Effector memory CD8-positive, alpha-beta T cell (primary cell): ENCODE results near the gene TCEA3.

ENCODE experiments used
- ATAC-seq: fragments of 150-1000 bp; cut with Tn5 transposase; replicated peaks from 2 replicates; pipeline ENCODE4 v1.10.0; 2021; ENCODE audit warnings: mild to moderate bottlenecking, moderate library complexity
- DNase-seq, 3 experiments: peaks; one replicate each; pipeline ENCODE4 v3.0.0; 2021
- H3K27ac Mint-ChIP-seq, 2 donors: one replicate each; pipeline ENCODE4 v1.8.0; 2022; ENCODE audit warnings: mild to moderate bottlenecking in 2 of 2, mixed read lengths in 2 of 2, moderate library complexity in 2 of 2
- H3K27me3 Mint-ChIP-seq, 2 donors: one replicate each; pipeline ENCODE4 v1.8.0; 2022; ENCODE audit warnings: mixed read lengths in 2 of 2
- H3K36me3 Mint-ChIP-seq: one replicate; pipeline ENCODE4 v1.8.0; 2022; ENCODE audit warnings: mild to moderate bottlenecking, moderate library complexity, mixed read lengths; ENCODE audit not compliant: insufficient read depth
- H3K4me1 Mint-ChIP-seq, 2 donors: one replicate each; pipeline ENCODE4 v1.8.0; 2022; ENCODE audit warnings: low read depth in 2 of 2, mixed read lengths in 2 of 2
- H3K4me3 Mint-ChIP-seq, 2 donors: one replicate each; pipeline ENCODE4 v1.8.0; 2022; ENCODE audit warnings: mild to moderate bottlenecking in 2 of 2, mixed read lengths in 2 of 2, moderate library complexity in 2 of 2
- H3K9me3 Mint-ChIP-seq, 2 donors: one replicate each; pipeline ENCODE4 v1.8.0; 2022; ENCODE audit warnings: mixed read lengths in 2 of 2
- total RNA-seq, 9 experiments: gene quantifications; one replicate each; lab custom pipeline; 2026; lab: John Stamatoyannopoulos, UW

TCEA3 gene
- 1.4 to 8.7 (median 3.4) reads per million in 9 experiments for total RNA-seq

DNA sequence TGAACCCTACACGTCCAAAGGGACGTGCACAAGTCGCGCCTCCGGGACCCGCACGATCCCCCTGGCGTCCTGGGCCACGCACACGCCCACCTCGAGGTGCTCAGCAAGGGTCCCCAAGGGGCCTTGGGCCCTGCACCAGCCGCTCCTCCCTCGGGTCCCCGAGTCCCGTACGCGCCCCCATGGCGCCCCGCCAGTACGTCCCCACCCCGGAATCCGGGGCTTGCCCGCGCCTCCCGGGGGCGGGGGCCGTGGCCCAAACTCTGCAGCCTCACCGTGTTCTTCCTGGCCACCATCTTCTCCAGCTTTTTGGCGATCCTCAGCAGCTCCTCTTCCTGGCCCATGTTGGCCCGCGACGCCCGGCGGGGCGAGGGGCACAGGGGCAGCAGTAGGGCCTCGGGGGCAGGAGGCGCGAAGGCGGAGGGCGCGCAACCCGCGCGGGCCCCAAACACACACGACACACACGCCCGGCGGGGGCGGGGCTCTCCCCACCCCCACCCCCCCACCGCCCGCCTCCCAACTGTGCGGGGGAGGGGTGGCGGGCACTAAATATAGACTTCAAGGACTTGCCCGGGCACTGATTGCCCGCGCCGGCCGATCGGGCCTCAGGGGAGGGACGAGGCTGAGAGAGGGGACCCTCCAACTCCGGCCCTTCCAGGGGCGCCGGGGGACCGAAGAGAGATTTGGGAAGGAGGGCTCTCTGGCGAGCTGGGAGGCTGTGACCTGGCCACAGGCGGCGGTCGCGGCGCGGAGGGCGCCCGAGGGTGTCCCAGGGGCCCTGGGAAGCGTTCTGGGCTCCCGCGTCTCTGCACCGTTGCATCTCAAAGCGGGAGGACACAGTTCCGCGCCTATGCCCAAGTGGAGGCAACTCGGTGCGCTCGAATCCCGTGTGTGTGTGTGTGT lies at the start of gene TCEA3:
Gene TCEA3 (minus strand): TSS at position 456 of the 900 bp plus-strand sequence. CDS start 115 bp downstream, at position 341.
- DNase-seq (peak in 1 of 3 experiments; percentile 9), ATAC-seq (peak; percentile 50)
- Mint-ChIP-seq H3K4me1 (peaks cover 20 to 29% of the 10 kb centered on the region in 2 donors), H3K36me3 (peaks cover 3% of the 10 kb centered on the region), H3K9me3 (no peaks in the 10 kb centered on the region), H3K4me3 (peak within 1 kb of the TSS; percentile 64 to 76), H3K27me3 (peaks cover 26 to 64% of the 10 kb centered on the region in 2 donors), H3K27ac (no peak within 1 kb of the TSS)

GRCh38 chr1:23473037-23473800 lies 48.7 kb upstream of the TCEA3 start:
- no peaks in the 10 kb centered on the region for H3K4me1 Mint-ChIP-seq
- no peak for DNase-seq
- no peak overlapping the region for H3K4me3 Mint-ChIP-seq
- ATAC-seq: no peak
- no peak overlapping the region for H3K27ac Mint-ChIP-seq
- H3K27me3 Mint-ChIP-seq: peaks cover 13 to 22% of the 10 kb centered on the region in 2 donors
- H3K36me3 Mint-ChIP-seq: no peaks in the 10 kb centered on the region
- no peaks in the 10 kb centered on the region for H3K9me3 Mint-ChIP-seq

DNA sequence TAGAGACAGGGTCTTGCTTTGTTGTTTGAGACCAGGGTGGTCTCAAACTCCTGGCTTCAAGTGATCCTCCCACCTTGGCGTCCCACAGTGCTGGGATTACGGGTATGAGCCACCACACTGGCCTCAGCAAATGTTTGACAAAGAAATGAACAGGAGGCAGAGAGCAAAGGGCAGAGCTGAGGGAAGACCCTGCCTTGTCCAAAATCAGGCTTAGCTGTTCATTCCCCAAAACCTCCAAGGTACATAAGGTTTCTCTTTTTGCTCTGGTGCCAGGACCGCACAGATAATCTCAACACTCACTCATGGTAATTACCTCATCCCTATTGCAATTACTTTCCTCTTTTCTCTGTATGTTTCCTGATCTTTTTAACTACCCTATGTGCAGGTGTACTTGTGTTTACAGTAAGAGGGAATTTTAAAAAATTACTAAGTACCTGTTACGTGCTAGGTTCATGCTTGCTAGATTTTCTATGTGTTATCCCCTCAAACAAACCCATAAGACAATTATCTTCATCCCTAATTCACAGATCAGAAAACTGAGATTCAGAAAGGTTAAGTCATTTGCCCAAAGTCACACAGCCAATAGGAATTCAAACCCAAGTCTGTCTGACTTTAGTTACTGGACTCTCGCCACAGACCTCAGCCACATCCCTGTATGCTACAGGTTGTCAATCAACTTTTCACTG lies 47.9 kb upstream of the TCEA3 start:
- peaks cover 13 to 16% of the 10 kb centered on the region in 2 donors for H3K27me3 Mint-ChIP-seq
- ATAC-seq: no peak
- no peaks in the 10 kb centered on the region for H3K9me3 Mint-ChIP-seq
- no peak overlapping the region for H3K27ac Mint-ChIP-seq
- no peak for DNase-seq
- no peaks in the 10 kb centered on the region for H3K4me1 Mint-ChIP-seq
- no peaks in the 10 kb centered on the region for H3K36me3 Mint-ChIP-seq
- no peak overlapping the region for H3K4me3 Mint-ChIP-seq

GRCh38 chr1:23471473-23472075 lies 47.0 kb upstream of the TCEA3 start:
- DNase-seq (no peak), ATAC-seq (no peak)
- no peaks in the 10 kb centered on the region for H3K9me3 Mint-ChIP-seq
- H3K27ac Mint-ChIP-seq: no peak overlapping the region
- H3K4me1 Mint-ChIP-seq: no peaks in the 10 kb centered on the region
- H3K36me3 Mint-ChIP-seq: no peaks in the 10 kb centered on the region
- no peak overlapping the region for H3K4me3 Mint-ChIP-seq
- H3K27me3 Mint-ChIP-seq: peaks cover 7 to 10% of the 10 kb centered on the region in 2 donors

DNA sequence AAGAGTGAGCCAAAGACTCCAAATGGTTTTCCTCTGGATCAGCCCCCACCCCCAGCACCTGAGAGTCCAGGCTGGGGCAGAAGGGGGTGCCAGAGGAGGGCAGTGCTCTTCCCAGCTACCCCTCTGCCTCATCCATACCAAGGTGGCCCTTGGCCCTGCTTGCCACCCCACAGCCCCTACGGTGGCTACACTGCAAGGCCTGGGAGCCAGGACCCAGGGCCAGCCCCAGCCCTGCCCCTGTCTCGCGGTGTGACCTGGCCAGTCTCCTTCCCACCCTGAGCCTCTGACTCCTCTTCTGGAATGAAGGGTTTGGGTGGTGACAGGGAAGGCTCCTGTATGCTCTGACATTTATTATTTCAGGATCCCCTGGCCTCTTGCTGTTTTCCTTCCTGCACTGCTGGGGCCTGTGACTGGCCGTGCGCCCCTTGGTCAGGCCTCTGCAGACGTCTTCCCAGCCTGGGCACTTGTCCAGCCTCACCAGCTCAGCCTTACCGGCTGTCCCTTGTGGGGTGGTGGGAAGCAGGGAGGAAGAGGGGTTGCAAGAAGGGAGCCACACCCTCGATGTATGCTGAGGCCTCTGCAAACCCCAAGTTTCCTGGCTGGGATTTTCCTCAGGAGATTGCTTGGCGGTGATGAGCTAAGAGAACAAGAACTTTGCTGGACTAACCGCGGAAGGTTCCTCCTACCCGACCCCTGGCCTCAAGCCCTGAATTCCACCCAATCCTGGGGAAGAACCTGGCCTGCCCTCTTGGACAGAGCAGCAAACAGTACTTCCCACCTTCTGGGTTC lies 45.9 kb upstream of the TCEA3 start:
- Mint-ChIP-seq H3K36me3 (no peaks in the 10 kb centered on the region), H3K9me3 (no peaks in the 10 kb centered on the region), H3K27me3 (peaks cover 0 to 3% of the 10 kb centered on the region in 2 donors), H3K27ac (no peak overlapping the region), H3K4me3 (no peak overlapping the region), H3K4me1 (no peaks in the 10 kb centered on the region)
- ATAC-seq (no peak), DNase-seq (no peak)

DNA sequence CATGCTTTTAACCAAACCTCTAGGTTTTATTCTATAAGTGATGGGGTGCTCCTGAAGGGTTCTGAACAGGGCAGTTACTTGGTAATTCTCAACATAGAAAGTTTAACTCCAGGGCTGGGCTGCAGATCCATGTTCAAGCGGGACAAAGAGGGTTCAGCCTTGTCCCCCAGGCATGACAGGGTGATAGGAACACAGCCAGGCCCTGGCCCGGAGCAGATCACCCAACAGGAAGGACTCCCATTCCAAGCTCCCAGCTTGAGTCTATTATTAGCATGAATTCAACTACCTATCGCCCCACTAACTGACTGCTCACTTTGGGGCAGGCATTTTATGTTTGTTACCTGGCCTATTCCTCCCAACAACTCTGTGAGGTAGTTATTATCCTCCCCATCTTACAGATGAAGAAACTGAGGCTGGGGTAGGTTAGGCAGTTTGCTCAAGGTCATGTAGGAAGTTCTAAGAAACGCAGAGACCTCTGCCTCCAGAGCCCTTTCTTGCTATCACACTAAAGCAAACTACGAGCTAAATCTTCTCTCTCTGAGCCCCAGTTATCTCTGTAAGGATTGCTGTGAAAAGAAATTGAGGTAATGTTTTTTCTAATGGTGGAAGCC lies 44.9 kb upstream of the TCEA3 start:
- no peak for DNase-seq
- no peak overlapping the region for H3K27ac Mint-ChIP-seq
- H3K9me3 Mint-ChIP-seq: no peaks in the 10 kb centered on the region
- no peaks in the 10 kb centered on the region for H3K36me3 Mint-ChIP-seq
- no peak overlapping the region for H3K4me3 Mint-ChIP-seq
- no peaks in the 10 kb centered on the region for H3K4me1 Mint-ChIP-seq
- H3K27me3 Mint-ChIP-seq: no peaks in the 10 kb centered on the region
- no peak for ATAC-seq

- no peaks in the 10 kb centered on the region for H3K36me3 Mint-ChIP-seq
- ATAC-seq (no peak), DNase-seq (no peak)
- no peak overlapping the region for H3K4me3 Mint-ChIP-seq
- peaks cover 9 to 13% of the 10 kb centered on the region in 2 donors for H3K27me3 Mint-ChIP-seq
- H3K4me1 Mint-ChIP-seq: no peaks in the 10 kb centered on the region
- no peaks in the 10 kb centered on the region for H3K9me3 Mint-ChIP-seq
- no peak overlapping the region for H3K27ac Mint-ChIP-seq
Measured at GRCh38 chr1:23466423-23466989, 42.0 kb upstream of the TCEA3 start.

GRCh38 chr1:23463286-23463685 lies 38.7 kb upstream of the TCEA3 start:
- Mint-ChIP-seq H3K27me3 (peaks cover 18 to 25% of the 10 kb centered on the region in 2 donors), H3K27ac (no peak overlapping the region), H3K4me1 (no peaks in the 10 kb centered on the region), H3K4me3 (no peak overlapping the region), H3K9me3 (no peaks in the 10 kb centered on the region), H3K36me3 (no peaks in the 10 kb centered on the region)
- ATAC-seq: no peak
- DNase-seq: no peak

- Mint-ChIP-seq H3K4me1 (no peaks in the 10 kb centered on the region), H3K9me3 (no peaks in the 10 kb centered on the region), H3K36me3 (no peaks in the 10 kb centered on the region), H3K4me3 (no peak overlapping the region), H3K27ac (peak overlapping the region in 1 of 2 donors; percentile 61), H3K27me3 (peaks cover 22 to 30% of the 10 kb centered on the region in 2 donors)
- DNase-seq (no peak), ATAC-seq (no peak)
Measured at GRCh38 chr1:23462766-23463165, 38.2 kb upstream of the TCEA3 start.

DNA sequence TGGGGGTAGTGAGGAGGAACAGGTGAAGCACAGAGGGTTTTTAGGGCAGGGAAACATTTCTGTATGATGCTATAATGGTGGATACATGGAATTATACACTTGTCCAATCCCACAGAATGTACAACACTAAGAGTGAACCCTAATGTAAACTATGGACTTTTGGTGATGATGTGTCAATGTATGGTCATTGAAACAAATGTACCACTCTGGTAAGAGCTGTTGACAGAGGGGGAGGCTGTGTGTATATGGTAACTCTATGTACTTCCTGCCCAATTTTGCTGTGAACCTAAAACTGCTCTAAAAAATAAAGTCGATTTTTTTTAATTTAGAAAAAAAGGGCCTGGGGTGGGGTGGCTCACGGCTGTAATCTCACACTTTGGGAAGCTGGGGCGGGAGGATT lies 36.5 kb upstream of the TCEA3 start:
- Mint-ChIP-seq H3K27ac (no peak overlapping the region), H3K4me3 (no peak overlapping the region), H3K27me3 (peaks cover 33 to 47% of the 10 kb centered on the region in 2 donors), H3K4me1 (peaks cover 4% of the 10 kb centered on the region in 2 donors), H3K36me3 (no peaks in the 10 kb centered on the region), H3K9me3 (no peaks in the 10 kb centered on the region)
- DNase-seq (no peak), ATAC-seq (no peak)

- no peak for DNase-seq
- Mint-ChIP-seq H3K4me3 (no peak overlapping the region), H3K9me3 (no peaks in the 10 kb centered on the region), H3K27me3 (peaks cover 36 to 53% of the 10 kb centered on the region in 2 donors), H3K4me1 (peaks cover 4 to 6% of the 10 kb centered on the region in 2 donors), H3K27ac (no peak overlapping the region), H3K36me3 (no peaks in the 10 kb centered on the region)
- ATAC-seq: no peak
Measured at GRCh38 chr1:23460519-23460918, 36.0 kb upstream of the TCEA3 start.

DNA sequence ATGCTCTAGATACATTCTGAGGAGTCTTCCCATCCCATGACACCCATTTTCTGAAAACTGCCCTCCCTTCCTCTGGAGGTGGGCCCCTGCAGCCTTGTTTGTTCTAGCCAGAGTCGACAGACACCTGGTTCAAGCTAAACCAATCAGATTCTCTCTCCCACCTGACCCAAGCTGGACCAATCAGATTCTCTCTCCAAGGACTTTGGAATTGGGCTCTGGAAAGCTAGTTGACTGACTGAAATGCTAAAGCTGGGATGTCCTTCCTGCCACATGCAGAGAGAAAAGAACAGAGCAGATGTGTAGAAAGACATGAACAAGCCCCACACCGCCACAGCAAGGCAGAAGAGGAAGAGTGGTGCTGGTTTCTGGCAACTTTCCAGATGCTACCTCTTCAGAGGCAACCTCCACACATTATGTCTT lies 34.8 kb upstream of the TCEA3 start:
- DNase-seq (no peak), ATAC-seq (no peak)
- peaks cover 6 to 9% of the 10 kb centered on the region in 2 donors for H3K4me1 Mint-ChIP-seq
- H3K4me3 Mint-ChIP-seq: no peak overlapping the region
- no peaks in the 10 kb centered on the region for H3K36me3 Mint-ChIP-seq
- H3K27ac Mint-ChIP-seq: no peak overlapping the region
- H3K27me3 Mint-ChIP-seq: peaks cover 45 to 64% of the 10 kb centered on the region in 2 donors
- H3K9me3 Mint-ChIP-seq: no peaks in the 10 kb centered on the region
